NAMALWA (cell line): Measurements from ENCODE around the gene PLK4.
"Not testable (repeated sequence)": the region's sequence is repeated elsewhere in the genome, so short reads cannot be mapped to it uniquely, and the experiment has no call there.

Source experiments
- DNase-seq: peaks from one replicate; pipeline ENCODE4 v3.0.0-alpha.2; 2015; ENCODE audit warnings: low spot score

Gene PLK4

GRCh38 chr4:127916512-127916911 is 35.8 kb downstream of the PLK4 start:
- DNase-seq: no peak

- no peak for DNase-seq
These were observed 36.5 kb downstream of the PLK4 start for GRCh38 chr4:127917151-127917550.

GRCh38 chr4:127920521-127920920 is 39.8 kb downstream of the PLK4 start:
- DNase-seq: no peak

GRCh38 chr4:127922226-127922625 is 41.5 kb downstream of the PLK4 start:
- no peak for DNase-seq

- not testable (repeated sequence) for DNase-seq
These were observed 45.0 kb downstream of the PLK4 start for GRCh38 chr4:127925720-127926119.

GRCh38 chr4:127930175-127930574 is 49.5 kb downstream of the PLK4 start:
- DNase-seq: no peak

DNA sequence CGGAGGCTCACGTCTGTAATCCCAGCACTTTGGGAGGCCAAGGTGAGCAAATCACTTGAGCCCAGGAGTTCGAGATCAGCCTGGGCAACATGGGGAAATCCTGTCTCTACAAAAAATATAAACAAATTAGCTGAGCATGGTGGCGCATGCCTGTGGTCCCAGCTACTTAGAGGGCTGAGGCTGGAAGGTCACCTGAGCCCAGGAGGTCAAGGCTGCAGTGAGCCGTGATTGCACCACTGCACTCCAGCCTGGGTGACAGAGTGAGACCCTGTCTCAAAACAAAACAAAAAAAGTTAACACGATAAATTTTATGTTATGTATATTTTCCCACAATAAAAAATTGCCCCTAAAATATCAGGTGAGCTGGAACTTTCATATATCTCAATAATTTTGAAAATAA is 51.1 kb downstream of the PLK4 start:
- not testable (repeated sequence) for DNase-seq

- no peak for DNase-seq
These were observed 56.3 kb downstream of the PLK4 start for GRCh38 chr4:127936974-127937373.
